ENCODE results near the gene FBXO11.

GRCh38 chr2:47892338-47892730 lies 14.0 kb downstream of the FBXO11 start:
- TF ChIP-seq CTCF (conservative IDR thresholded peaks at IDR 0.05; ENCODE audit: low read depth, low read length) (no peak), FOS (IDR thresholded peaks at IDR 0.05; ENCODE audit: low read depth, low read length) (no peak), POLR2A (IDR thresholded peaks at IDR 0.05; ENCODE audit: low read depth, low read length) (no peak), RCOR1 (IDR thresholded peaks at IDR 0.05; ENCODE audit: insufficient replicate concordance, low read length) (no peak), CHD1 (IDR thresholded peaks at IDR 0.05; ENCODE audit: low read depth, low read length) (no peak), RAD21 (IDR thresholded peaks at IDR 0.05; ENCODE audit: low read length) (no peak), MXI1 (IDR thresholded peaks at IDR 0.05; ENCODE audit: borderline replicate concordance, low read depth, low read length) (no peak), SMC3 (IDR thresholded peaks at IDR 0.05; ENCODE audit: low read depth, low read length) (no peak), CEBPB (IDR thresholded peaks at IDR 0.05; ENCODE audit: low read depth, low read length) (no peak), ELK1 (IDR thresholded peaks at IDR 0.05; ENCODE audit: borderline replicate concordance, low read depth, low read length) (no peak), MAZ (IDR thresholded peaks at IDR 0.05; ENCODE audit: borderline replicate concordance, low read depth, low read length) (no peak), MAFK (IDR thresholded peaks at IDR 0.05; ENCODE audit: low read depth, low read length) (no peak)
- TF ChIP-seq, protein P1, sequence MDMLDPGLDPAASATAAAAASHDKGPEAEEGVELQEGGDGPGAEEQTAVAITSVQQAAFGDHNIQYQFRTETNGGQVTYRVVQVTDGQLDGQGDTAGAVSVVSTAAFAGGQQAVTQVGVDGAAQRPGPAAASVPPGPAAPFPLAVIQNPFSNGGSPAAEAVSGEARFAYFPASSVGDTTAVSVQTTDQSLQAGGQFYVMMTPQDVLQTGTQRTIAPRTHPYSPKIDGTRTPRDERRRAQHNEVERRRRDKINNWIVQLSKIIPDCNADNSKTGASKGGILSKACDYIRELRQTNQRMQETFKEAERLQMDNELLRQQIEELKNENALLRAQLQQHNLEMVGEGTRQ (IDR thresholded peaks at IDR 0.05; ENCODE audit: low read depth, low read length), result no peak
